GM12878 (cell line): ENCODE results near the gene RBM26. TPM values are rescaled to one million over a fixed set of nuclear protein-coding genes. Genes with fewer than 3 reads are reported as not detected.

Experiments
- BACH1 ChIP-seq: fragments of 450-650 bp; IDR thresholded peaks from 2 replicates; pipeline ENCODE4 v1.6.1; 2017; ENCODE audit warnings: mild to moderate bottlenecking, borderline replicate concordance
- CREM ChIP-seq: IDR thresholded peaks from 2 replicates; pipeline ENCODE4 v1.6.1; 2014; ENCODE audit warnings: antibody characterized with exemption, low read depth
- MTA3 ChIP-seq: IDR thresholded peaks from 2 replicates; pipeline ENCODE4 v1.6.1; 2012; ENCODE audit warnings: low read length, inconsistent platforms, borderline replicate concordance
- MYC ChIP-seq: IDR thresholded peaks from 2 replicates; pipeline ENCODE4 v1.6.1; 2011; ENCODE audit warnings: mild to moderate bottlenecking, low read length, moderate library complexity, inconsistent platforms; ENCODE audit not compliant: insufficient read depth, insufficient replicate concordance, insufficient read length, severe bottlenecking
- POLR2A ChIP-seq: IDR thresholded peaks from 2 replicates; pipeline ENCODE4 v1.6.1; 2011; ENCODE audit warnings: low read depth, mild to moderate bottlenecking, low read length
- RB1 ChIP-seq: fragments of 450-650 bp; formaldehyde crosslinking; IDR thresholded peaks from 2 replicates; pipeline ENCODE4 v1.6.1; 2017; ENCODE audit warnings: mild to moderate bottlenecking, borderline replicate concordance
- RUNX3 ChIP-seq: IDR thresholded peaks from 2 replicates; pipeline ENCODE4 v1.6.1; 2012; ENCODE audit warnings: low read length, inconsistent platforms
- SP1 ChIP-seq: IDR thresholded peaks from one replicate; pipeline ENCODE4 v1.6.1; 2011; ENCODE audit warnings: low read depth, low read length
- ZNF207 ChIP-seq: fragments of 450-650 bp; IDR thresholded peaks from 2 replicates; pipeline ENCODE4 v1.6.1; 2014; ENCODE audit warnings: antibody characterized with exemption, mild to moderate bottlenecking, borderline replicate concordance
- ZSCAN29 ChIP-seq: fragments of 450-650 bp; IDR thresholded peaks from 2 replicates; pipeline ENCODE4 v1.6.1; 2017; ENCODE audit warnings: mild to moderate bottlenecking, moderate library complexity
- polyA plus RNA-seq, 11 experiments: library from polyadenylated mRNA; depleted of rRNA in 4 of 11; unstranded in 6 of 11; stranded (reverse) in 5 of 11; fragments of >200 nt; fragmentation: Nextera tagmentation in 4 of 11; fragmentation: Illumina TruSeq in 1 of 11; extraction: Ambion mirVana in 4 of 11; extraction: Trizol in 1 of 11; gene quantifications; 1 replicate in 1 of 11; 2 replicates in 10 of 11; pipeline versions ENCODE4 v1.2.1 to v1.2.3, GENCODE V29; 2011 to 2016; ENCODE audit warnings: inconsistent platforms in 2 of 11, missing spikeins in 2 of 11, low read depth in 1 of 11
- total RNA-seq, 4 experiments: library from RNA; depleted of rRNA in 3 of 4; stranded (reverse); fragments of >200 nt in 3 of 4; fragmentation: Illumina TruSeq in 1 of 4; extraction: Trizol in 1 of 4; gene quantifications; 2 replicates each; pipeline versions ENCODE4 v1.2.1 to v1.2.3, GENCODE V29; 2013 to 2021
- TF ChIP-seq, protein P1 (sequence below): fragments of 450-650 bp; formaldehyde crosslinking; IDR thresholded peaks from 2 replicates; pipeline ENCODE4 v1.4.0; 2022; ENCODE audit warnings: mild to moderate bottlenecking, moderate library complexity
- TF ChIP-seq, protein P2 (sequence below): fragments of 450-650 bp; IDR thresholded peaks from 2 replicates; pipeline ENCODE4 v1.6.1; 2017; ENCODE audit warnings: low read depth, mild to moderate bottlenecking, moderate library complexity

RBM26 gene
- total and polyA plus RNA-seq, 10 of the 15 experiments (the other 5 are each of a cell fraction or from before 2014, with no cell fraction given) = 17.6 to 71.3 (median 38.9) TPM

DNA sequence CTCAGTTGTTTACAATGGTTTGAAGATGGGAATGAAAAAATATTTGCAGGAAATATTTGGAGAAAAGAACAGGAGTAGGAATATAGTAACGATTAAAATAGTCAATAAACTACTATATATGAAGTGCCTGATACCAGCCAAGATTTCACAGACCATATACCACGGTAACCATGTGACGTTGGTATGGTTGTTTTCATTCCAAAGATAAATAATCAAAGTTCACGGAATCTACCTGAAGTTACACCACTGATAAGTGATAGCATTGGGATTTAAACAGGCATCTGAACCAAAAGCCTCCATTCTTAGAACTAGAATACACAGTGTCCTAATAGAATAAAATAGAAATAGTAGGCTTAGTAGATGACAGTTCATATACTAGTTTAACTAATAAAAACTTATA, 123.5 kb downstream of the RBM26 start (continued):
- TF ChIP-seq, protein P1, sequence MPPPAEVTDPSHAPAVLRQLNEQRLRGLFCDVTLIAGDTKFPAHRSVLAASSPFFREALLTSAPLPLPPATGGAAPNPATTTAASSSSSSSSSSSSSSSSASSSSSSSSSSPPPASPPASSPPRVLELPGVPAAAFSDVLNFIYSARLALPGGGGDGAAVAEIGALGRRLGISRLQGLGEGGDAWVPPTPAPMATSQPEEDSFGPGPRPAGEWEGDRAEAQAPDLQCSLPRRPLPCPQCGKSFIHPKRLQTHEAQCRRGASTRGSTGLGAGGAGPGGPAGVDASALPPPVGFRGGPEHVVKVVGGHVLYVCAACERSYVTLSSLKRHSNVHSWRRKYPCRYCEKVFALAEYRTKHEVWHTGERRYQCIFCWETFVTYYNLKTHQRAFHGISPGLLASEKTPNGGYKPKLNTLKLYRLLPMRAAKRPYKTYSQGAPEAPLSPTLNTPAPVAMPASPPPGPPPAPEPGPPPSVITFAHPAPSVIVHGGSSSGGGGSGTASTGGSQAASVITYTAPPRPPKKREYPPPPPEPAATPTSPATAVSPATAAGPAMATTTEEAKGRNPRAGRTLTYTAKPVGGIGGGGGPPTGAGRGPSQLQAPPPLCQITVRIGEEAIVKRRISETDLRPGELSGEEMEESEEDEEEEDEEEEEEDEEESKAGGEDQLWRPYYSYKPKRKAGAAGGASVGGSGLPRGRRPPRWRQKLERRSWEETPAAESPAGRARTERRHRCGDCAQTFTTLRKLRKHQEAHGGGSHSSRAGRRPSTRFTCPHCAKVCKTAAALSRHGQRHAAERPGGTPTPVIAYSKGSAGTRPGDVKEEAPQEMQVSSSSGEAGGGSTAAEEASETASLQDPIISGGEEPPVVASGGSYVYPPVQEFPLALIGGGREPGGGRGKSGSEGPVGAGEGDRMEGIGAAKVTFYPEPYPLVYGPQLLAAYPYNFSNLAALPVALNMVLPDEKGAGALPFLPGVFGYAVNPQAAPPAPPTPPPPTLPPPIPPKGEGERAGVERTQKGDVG (CRISPR knock-in tag) = no peak
- no peak for TF ChIP-seq CREM
- no peak for TF ChIP-seq MYC
- no peak for TF ChIP-seq ZNF207
- no peak for TF ChIP-seq POLR2A
- no peak for TF ChIP-seq BACH1
- TF ChIP-seq RB1 = no peak
- TF ChIP-seq ZSCAN29 = no peak
- no peak for TF ChIP-seq SP1
- TF ChIP-seq, protein P2, sequence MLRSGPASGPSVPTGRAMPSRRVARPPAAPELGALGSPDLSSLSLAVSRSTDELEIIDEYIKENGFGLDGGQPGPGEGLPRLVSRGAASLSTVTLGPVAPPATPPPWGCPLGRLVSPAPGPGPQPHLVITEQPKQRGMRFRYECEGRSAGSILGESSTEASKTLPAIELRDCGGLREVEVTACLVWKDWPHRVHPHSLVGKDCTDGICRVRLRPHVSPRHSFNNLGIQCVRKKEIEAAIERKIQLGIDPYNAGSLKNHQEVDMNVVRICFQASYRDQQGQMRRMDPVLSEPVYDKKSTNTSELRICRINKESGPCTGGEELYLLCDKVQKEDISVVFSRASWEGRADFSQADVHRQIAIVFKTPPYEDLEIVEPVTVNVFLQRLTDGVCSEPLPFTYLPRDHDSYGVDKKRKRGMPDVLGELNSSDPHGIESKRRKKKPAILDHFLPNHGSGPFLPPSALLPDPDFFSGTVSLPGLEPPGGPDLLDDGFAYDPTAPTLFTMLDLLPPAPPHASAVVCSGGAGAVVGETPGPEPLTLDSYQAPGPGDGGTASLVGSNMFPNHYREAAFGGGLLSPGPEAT = no peak
- no peak for TF ChIP-seq RUNX3
- TF ChIP-seq MTA3 = no peak
